ENCODE measurements around the gene INKA1. TPM values are rescaled to one million over a fixed set of nuclear protein-coding genes. Genes with fewer than 3 reads are reported as not detected.

Gene INKA1
- total RNA-seq, 1 experiment from 2014 or later: 1.4 TPM

GRCh38 chr3:49763981-49764380, 39.1 kb upstream of the INKA1 start:
- Histone ChIP-seq H3K9ac (ENCODE audit: extremely low read depth, insufficient read length, low read length) (no peak overlapping the region), H3K9me3 (ENCODE audit: control insufficient read depth, low read depth, low read length) (no peaks in the 10 kb centered on the region), H3K56ac (ENCODE audit: insufficient read length, low read depth, low read length) (no peak overlapping the region), H4K91ac (ENCODE audit: insufficient read length, low read depth, low read length) (no peak overlapping the region), H3T11ph (ENCODE audit: low read length) (no peak overlapping the region), H3K14ac (ENCODE audit: insufficient read depth, low read length) (no peak overlapping the region), H3K4ac (ENCODE audit: low read depth, low read length) (no peak overlapping the region), H2BK12ac (ENCODE audit: insufficient read length, low read depth, low read length) (no peak overlapping the region), H3K27me3 (ENCODE audit: insufficient read depth, low read length) (no peaks in the 10 kb centered on the region), H3K79me2 (ENCODE audit: insufficient read depth, low read length) (no peaks in the 10 kb centered on the region; the same call in 1 of the 2 replicates), H4K5ac (ENCODE audit: insufficient read length, low read depth, low read length) (no peak overlapping the region), H3K27ac (ENCODE audit: insufficient read length, low read depth, low read length) (no peak overlapping the region), H4K20me1 (ENCODE audit: control insufficient read depth, insufficient read depth, insufficient read length) (no peaks in the 10 kb centered on the region), H3K4me2 (ENCODE audit: insufficient read depth, insufficient read length, low read length) (no peak overlapping the region), H2BK5ac (ENCODE audit: insufficient read length, low read length) (no peak overlapping the region), H3K79me1 (ENCODE audit: insufficient read depth, low read depth, low read length, poor library complexity, severe bottlenecking) (peaks cover 14% of the 10 kb centered on the region), H2BK20ac (ENCODE audit: low read depth, low read length, poor library complexity, severe bottlenecking) (no peak overlapping the region), H2BK120ac (ENCODE audit: low read depth, low read length, poor library complexity, severe bottlenecking) (no peak overlapping the region), H3K18ac (ENCODE audit: insufficient read length, low read depth, low read length) (no peak overlapping the region), H2AK5ac (ENCODE audit: insufficient read length, low read length) (no peak overlapping the region), H4K8ac (replicated peaks; ENCODE audit: insufficient read length, low read depth, low read length) (no peak overlapping the region), H3K23me2 (ENCODE audit: insufficient read length, low read depth, low read length, poor library complexity, severe bottlenecking) (no peaks in the 10 kb centered on the region), H3K23ac (ENCODE audit: insufficient read length, low read depth, low read length) (no peak overlapping the region), H2BK15ac (ENCODE audit: low read depth, low read length) (no peak overlapping the region), H2AFZ (ENCODE audit: low read length) (no peak overlapping the region), H3K4me1 (ENCODE audit: insufficient read depth, low read length) (no peaks in the 10 kb centered on the region)
- H3K27me3 Mint-ChIP-seq (ENCODE audit: low read depth): no peaks in the 10 kb centered on the region
- no peaks in the 10 kb centered on the region for H3K9me3 Mint-ChIP-seq
- TF ChIP-seq CTCF (conservative IDR thresholded peaks at IDR 0.05): no peak
- no peaks in the 10 kb centered on the region for H3K4me1 Mint-ChIP-seq
- H3K36me3 Mint-ChIP-seq (ENCODE audit: insufficient read depth in 1 of 3, low read depth in 3 of 3): no peaks in the 10 kb centered on the region; a peak in 1 of 7 replicates
- H3K4me3 Mint-ChIP-seq: no peak overlapping the region
- H3K27ac Mint-ChIP-seq: no peak overlapping the region
- no peak for DNase-seq
- WGBS (ENCODE audit: extremely low coverage, insufficient read length, low lambda C conversion rate): no CpG with 5 or more reads among the region's 4 CpGs
